RKO (cell line): ENCODE results near the gene EVI5.
"Not testable (repeated sequence)": the region's sequence is repeated elsewhere in the genome, so short reads cannot be mapped to it uniquely, and the experiment has no call there.

Experiments
- DNase-seq: peaks from one replicate; pipeline ENCODE4 v3.0.0-alpha.2; 2016; ENCODE audit warnings: low spot score

The EVI5 gene

GRCh38 chr1:92747735-92748134 lies 37.2 kb downstream of the EVI5 start:
- DNase-seq: no peak

GRCh38 chr1:92746255-92746654 lies 38.7 kb downstream of the EVI5 start:
- DNase-seq: not testable (repeated sequence)

GRCh38 chr1:92743221-92743620 lies 41.7 kb downstream of the EVI5 start:
- no peak for DNase-seq

GRCh38 chr1:92739669-92740524 lies 45.0 kb downstream of the EVI5 start:
- DNase-seq: no peak

- peak; percentile 45 for DNase-seq
These were observed 48.5 kb downstream of the EVI5 start for GRCh38 chr1:92736395-92736794.

- no peak for DNase-seq
These were observed 54.4 kb downstream of the EVI5 start for GRCh38 chr1:92730476-92730875.

GRCh38 chr1:92728697-92729096 lies 56.2 kb downstream of the EVI5 start:
- DNase-seq: peak; percentile 32

GRCh38 chr1:92723713-92724112 lies 61.2 kb downstream of the EVI5 start:
- not testable (repeated sequence) for DNase-seq

- DNase-seq: no peak
These were observed 63.0 kb downstream of the EVI5 start for GRCh38 chr1:92721886-92722285.

GRCh38 chr1:92721157-92721556 lies 63.8 kb downstream of the EVI5 start:
- DNase-seq: not testable (repeated sequence)

GRCh38 chr1:92715476-92715951 lies 69.4 kb downstream of the EVI5 start:
- not testable (repeated sequence) for DNase-seq

- no peak for DNase-seq
These were observed 71.0 kb downstream of the EVI5 start for GRCh38 chr1:92713939-92714338.

GRCh38 chr1:92711473-92712165 lies 73.3 kb downstream of the EVI5 start:
- no peak for DNase-seq

- no peak for DNase-seq
These were observed 75.2 kb downstream of the EVI5 start for GRCh38 chr1:92709738-92710137.

GRCh38 chr1:92708368-92708950 lies 76.4 kb downstream of the EVI5 start:
- DNase-seq: no peak

- DNase-seq: no peak
These were observed 77.2 kb downstream of the EVI5 start for GRCh38 chr1:92707709-92708108.

- DNase-seq: no peak
These were observed 77.6 kb downstream of the EVI5 start for GRCh38 chr1:92707292-92707691.

- no peak for DNase-seq
These were observed 79.5 kb downstream of the EVI5 start for GRCh38 chr1:92705446-92705845.

- DNase-seq: no peak
These were observed 83.8 kb downstream of the EVI5 start for GRCh38 chr1:92701147-92701546.

GRCh38 chr1:92698932-92699331 lies 86.0 kb downstream of the EVI5 start:
- no peak for DNase-seq

GRCh38 chr1:92695104-92695503 lies 89.8 kb downstream of the EVI5 start:
- no peak for DNase-seq

- DNase-seq: no peak
These were observed 93.0 kb downstream of the EVI5 start for GRCh38 chr1:92691925-92692324.
